ENCODE measurements around the gene TRIM38.
A peak's percentile ranks its signal among the peaks of the same experiment; 100 is the strongest.

Gene TRIM38

DNA sequence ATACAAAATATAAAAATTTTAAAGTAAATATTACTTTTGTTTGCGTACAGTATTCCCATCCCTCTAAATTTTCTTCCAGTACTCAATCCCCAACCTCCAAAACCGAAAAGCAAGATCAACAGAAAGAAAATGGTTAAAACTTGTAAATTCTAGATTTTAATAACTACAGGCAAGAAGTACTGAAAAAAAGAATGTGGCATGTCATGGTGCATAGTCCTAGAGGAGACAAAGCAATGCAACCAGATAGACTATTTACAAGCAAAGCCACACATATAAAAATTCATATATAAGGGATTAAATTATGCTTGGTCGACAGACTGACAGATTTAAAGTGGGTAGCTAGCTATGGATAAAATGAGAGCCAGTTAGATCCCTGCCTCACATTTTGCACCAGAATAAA lies 68.1 kb downstream of the TRIM38 start:
- Histone ChIP-seq H3K4me1 (ENCODE audit: control insufficient read depth, insufficient read depth, low read length) (peaks cover 15% of the 10 kb centered on the region), H3K4me3 (ENCODE audit: low read depth, low read length) (peak overlapping the region; percentile 71), H3K9me3 (ENCODE audit: control insufficient read depth, insufficient read depth, low read depth, low read length) (no peaks in the 10 kb centered on the region), H3K36me3 (ENCODE audit: control insufficient read depth in 2 of 2, insufficient read depth in 1 of 2, low read length in 2 of 2) (no peaks in the 10 kb centered on the region), H3K27ac (ENCODE audit: extremely low read depth, low read depth, low read length) (no peak overlapping the region)
- ChIA-PET CTCF (interaction anchor here (0.9 to 7.2 kb wide), 7 partner anchors 8 to 67 kb away, joined by 3 to 64 read pairs (median 7); a partner anchor contains a TSS), POLR2A (interaction anchor here (0.6 to 6.0 kb wide), 21 partner anchors 11 to 1779 kb away, joined by 3 to 336 read pairs (median 14); a partner anchor contains a TSS)
- TF ChIP-seq GLI4 (tag by site-specific recombination; IDR thresholded peaks at IDR 0.05), result no peak

DNA sequence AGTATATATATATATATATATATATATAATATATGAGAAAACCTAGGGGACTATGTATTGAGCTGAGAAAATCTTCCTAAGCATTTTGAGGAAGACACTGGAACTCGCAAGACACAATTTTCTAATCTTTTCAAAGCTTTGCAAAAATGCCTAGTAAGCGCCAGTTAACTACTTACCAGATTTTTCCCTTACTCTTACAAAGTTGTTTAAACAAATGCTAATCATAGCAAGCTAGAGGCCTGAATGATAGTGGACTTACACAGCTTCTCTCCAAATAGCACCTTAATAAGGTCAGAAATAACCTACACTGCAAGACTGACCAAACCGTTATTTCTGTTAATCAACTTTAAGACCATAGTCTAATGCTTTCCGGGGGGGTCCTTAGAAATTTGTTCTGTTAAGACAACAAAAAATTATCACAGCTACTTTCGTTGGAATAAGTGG lies 68.6 kb downstream of the TRIM38 start:
- peak overlapping the region; percentile 63 for H3K27ac ChIP-seq (ENCODE audit: extremely low read depth, low read depth, low read length)
- ChIA-PET CTCF (interaction anchor here (1.0 to 7.2 kb wide), 9 partner anchors 8 to 67 kb away, joined by 3 to 64 read pairs (median 7); a partner anchor contains a TSS), POLR2A (interaction anchor here (0.6 to 6.0 kb wide), 38 partner anchors 11 to 1862 kb away, joined by 3 to 336 read pairs (median 5); a partner anchor contains a TSS)
- no peaks in the 10 kb centered on the region for H3K36me3 ChIP-seq (ENCODE audit: control insufficient read depth in 2 of 2, insufficient read depth in 1 of 2, low read length in 2 of 2)
- TF ChIP-seq, protein P1, sequence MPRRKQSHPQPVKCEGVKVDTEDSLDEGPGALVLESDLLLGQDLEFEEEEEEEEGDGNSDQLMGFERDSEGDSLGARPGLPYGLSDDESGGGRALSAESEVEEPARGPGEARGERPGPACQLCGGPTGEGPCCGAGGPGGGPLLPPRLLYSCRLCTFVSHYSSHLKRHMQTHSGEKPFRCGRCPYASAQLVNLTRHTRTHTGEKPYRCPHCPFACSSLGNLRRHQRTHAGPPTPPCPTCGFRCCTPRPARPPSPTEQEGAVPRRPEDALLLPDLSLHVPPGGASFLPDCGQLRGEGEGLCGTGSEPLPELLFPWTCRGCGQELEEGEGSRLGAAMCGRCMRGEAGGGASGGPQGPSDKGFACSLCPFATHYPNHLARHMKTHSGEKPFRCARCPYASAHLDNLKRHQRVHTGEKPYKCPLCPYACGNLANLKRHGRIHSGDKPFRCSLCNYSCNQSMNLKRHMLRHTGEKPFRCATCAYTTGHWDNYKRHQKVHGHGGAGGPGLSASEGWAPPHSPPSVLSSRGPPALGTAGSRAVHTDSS (tag by site-specific recombination; IDR thresholded peaks at IDR 0.05), result peak; percentile 15; the same call in 1 of the 2 replicates
- TF ChIP-seq HOXA7 (CRISPR knock-in tag; IDR thresholded peaks at IDR 0.05; ENCODE audit: borderline replicate concordance), result no peak
- TF ChIP-seq, protein P2, sequence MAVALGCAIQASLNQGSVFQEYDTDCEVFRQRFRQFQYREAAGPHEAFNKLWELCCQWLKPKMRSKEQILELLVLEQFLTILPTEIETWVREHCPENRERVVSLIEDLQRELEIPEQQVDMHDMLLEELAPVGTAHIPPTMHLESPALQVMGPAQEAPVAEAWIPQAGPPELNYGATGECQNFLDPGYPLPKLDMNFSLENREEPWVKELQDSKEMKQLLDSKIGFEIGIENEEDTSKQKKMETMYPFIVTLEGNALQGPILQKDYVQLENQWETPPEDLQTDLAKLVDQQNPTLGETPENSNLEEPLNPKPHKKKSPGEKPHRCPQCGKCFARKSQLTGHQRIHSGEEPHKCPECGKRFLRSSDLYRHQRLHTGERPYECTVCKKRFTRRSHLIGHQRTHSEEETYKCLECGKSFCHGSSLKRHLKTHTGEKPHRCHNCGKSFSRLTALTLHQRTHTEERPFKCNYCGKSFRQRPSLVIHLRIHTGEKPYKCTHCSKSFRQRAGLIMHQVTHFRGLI (tag by site-specific recombination; IDR thresholded peaks at IDR 0.05), result peak; percentile 9; the same call in 1 of the 2 replicates
- H3K4me3 ChIP-seq (ENCODE audit: low read depth, low read length), result peak overlapping the region; percentile 71
- H3K9me3 ChIP-seq (ENCODE audit: control insufficient read depth, insufficient read depth, low read depth, low read length), result no peaks in the 10 kb centered on the region
- H3K4me1 ChIP-seq (ENCODE audit: control insufficient read depth, insufficient read depth, low read length), result peaks cover 12% of the 10 kb centered on the region

DNA sequence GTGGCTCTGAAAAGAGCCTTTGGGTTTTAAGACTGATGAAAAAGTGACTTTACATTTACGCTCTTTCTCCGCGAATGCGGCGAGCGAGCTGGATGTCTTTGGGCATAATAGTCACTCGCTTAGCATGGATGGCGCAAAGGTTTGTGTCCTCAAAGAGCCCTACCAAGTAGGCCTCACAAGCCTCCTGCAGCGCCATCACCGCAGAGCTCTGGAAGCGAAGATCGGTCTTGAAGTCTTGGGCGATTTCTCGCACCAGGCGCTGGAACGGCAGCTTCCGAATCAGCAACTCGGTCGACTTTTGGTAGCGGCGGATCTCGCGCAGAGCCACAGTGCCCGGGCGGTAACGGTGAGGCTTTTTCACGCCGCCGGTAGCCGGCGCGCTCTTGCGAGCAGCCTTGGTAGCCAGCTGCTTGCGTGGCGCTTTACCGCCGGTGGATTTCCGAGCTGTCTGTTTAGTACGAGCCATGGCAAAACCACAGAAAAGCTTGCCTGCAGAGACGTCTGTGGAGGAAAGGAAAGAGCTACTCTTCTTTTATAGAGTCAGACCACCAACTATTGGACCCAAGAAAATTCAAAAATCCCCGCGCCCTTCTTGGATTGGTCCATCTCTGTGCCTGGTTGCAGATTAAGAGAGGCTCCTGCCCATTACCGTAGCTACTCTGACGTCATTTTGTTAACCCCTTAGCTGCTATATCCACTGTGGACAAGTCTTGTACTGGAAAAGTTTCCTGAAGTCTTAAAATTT lies 69.2 kb downstream of the TRIM38 start:
- H3K9me3 ChIP-seq (ENCODE audit: control insufficient read depth, insufficient read depth, low read depth, low read length), result no peaks in the 10 kb centered on the region
- H3K4me3 ChIP-seq (ENCODE audit: low read depth, low read length), result peak overlapping the region; percentile 71
- H3K36me3 ChIP-seq (ENCODE audit: control insufficient read depth in 2 of 2, insufficient read depth in 1 of 2, low read length in 2 of 2), result no peaks in the 10 kb centered on the region
- peaks cover 12% of the 10 kb centered on the region for H3K4me1 ChIP-seq (ENCODE audit: control insufficient read depth, insufficient read depth, low read length)
- peak overlapping the region; percentile 63 for H3K27ac ChIP-seq (ENCODE audit: extremely low read depth, low read depth, low read length)
- POLR2A ChIA-PET, result interaction anchor here (0.6 to 6.0 kb wide), 47 partner anchors 9 to 1861 kb away, joined by 3 to 336 read pairs (median 5); a partner anchor contains a TSS
- CTCF ChIA-PET, result interaction anchor here (0.5 to 7.2 kb wide), 13 partner anchors 9 to 520 kb away, joined by 3 to 64 read pairs (median 4); a partner anchor contains a TSS
- TF ChIP-seq ZNF600 (tag by site-specific recombination; IDR thresholded peaks at IDR 0.05) (peak; percentile 89), ZNF266 (tag by site-specific recombination; IDR thresholded peaks at IDR 0.05; ENCODE audit: low read depth) (no peak), ZNF274 (IDR thresholded peaks at IDR 0.05; ENCODE audit: low read length) (no peak), ZNF274 (tag by site-specific recombination; IDR thresholded peaks at IDR 0.05; ENCODE audit: borderline replicate concordance) (no peak), ZNF654 (tag by site-specific recombination; IDR thresholded peaks at IDR 0.05; ENCODE audit: low read depth) (no peak), ZNF707 (tag by site-specific recombination; IDR thresholded peaks at IDR 0.05) (no peak), GFI1B (tag by site-specific recombination; IDR thresholded peaks at IDR 0.05) (no peak), SP3 (tag by site-specific recombination; IDR thresholded peaks at IDR 0.05) (peak; percentile 62), KLF10 (tag by site-specific recombination; IDR thresholded peaks at IDR 0.05) (peak; percentile 67), ZNF660 (tag by site-specific recombination; IDR thresholded peaks at IDR 0.05) (peak; percentile 88), ZNF132 (tag by site-specific recombination; IDR thresholded peaks at IDR 0.05; ENCODE audit: borderline replicate concordance) (no peak), ZNF354C (tag by site-specific recombination; IDR thresholded peaks at IDR 0.05; ENCODE audit: borderline replicate concordance, low read depth) (no peak), ZNF501 (tag by site-specific recombination; IDR thresholded peaks at IDR 0.05) (peak; percentile 97; the same call in 1 of the 2 replicates), ZBTB17 (tag by site-specific recombination; IDR thresholded peaks at IDR 0.05) (peak; percentile 94), ZNF23 (tag by site-specific recombination; IDR thresholded peaks at IDR 0.05; ENCODE audit: borderline replicate concordance) (no peak), SALL2 (tag by site-specific recombination; IDR thresholded peaks at IDR 0.05; ENCODE audit: borderline replicate concordance) (no peak)
- TF ChIP-seq, protein P2 (tag by site-specific recombination; IDR thresholded peaks at IDR 0.05), result 0 out of 2 replicates have a peak, but pooled peaks have one; percentile 5
- TF ChIP-seq, protein P3, sequence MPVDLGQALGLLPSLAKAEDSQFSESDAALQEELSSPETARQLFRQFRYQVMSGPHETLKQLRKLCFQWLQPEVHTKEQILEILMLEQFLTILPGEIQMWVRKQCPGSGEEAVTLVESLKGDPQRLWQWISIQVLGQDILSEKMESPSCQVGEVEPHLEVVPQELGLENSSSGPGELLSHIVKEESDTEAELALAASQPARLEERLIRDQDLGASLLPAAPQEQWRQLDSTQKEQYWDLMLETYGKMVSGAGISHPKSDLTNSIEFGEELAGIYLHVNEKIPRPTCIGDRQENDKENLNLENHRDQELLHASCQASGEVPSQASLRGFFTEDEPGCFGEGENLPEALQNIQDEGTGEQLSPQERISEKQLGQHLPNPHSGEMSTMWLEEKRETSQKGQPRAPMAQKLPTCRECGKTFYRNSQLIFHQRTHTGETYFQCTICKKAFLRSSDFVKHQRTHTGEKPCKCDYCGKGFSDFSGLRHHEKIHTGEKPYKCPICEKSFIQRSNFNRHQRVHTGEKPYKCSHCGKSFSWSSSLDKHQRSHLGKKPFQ (tag by site-specific recombination; IDR thresholded peaks at IDR 0.05), result 0 out of 2 replicates have a peak, but pooled peaks have one; percentile 14
